Esophagus muscularis mucosa (tissue), 3 donors: Measurements from ENCODE around the gene CASTOR1.

ENCODE experiments used
- POLR2A ChIP-seq: fragments of 450-650 bp; IDR thresholded peaks from one replicate; pipeline ENCODE4 v1.6.1; 2017; ENCODE audit warnings: antibody characterized with exemption, moderate library complexity, mild to moderate bottlenecking, low read depth
- POLR2AphosphoS5 ChIP-seq, 2 donors: sonication (generic); formaldehyde crosslinking; IDR thresholded peaks; one replicate each; pipeline ENCODE4 v1.6.1; 2017; ENCODE audit warnings: antibody characterized with exemption in 2 of 2
- TF ChIP-seq, protein P1 (sequence below), 3 experiments: fragments of 200-600 bp in 2 of 3; fragments of 450-650 bp in 1 of 3; sonication (generic) in 2 of 3; IDR thresholded peaks; one replicate each; pipeline ENCODE4 v1.5.1; 2017 to 2019; ENCODE audit warnings: antibody characterized with exemption in 3 of 3, mild to moderate bottlenecking in 2 of 3, moderate library complexity in 1 of 3

DNA sequence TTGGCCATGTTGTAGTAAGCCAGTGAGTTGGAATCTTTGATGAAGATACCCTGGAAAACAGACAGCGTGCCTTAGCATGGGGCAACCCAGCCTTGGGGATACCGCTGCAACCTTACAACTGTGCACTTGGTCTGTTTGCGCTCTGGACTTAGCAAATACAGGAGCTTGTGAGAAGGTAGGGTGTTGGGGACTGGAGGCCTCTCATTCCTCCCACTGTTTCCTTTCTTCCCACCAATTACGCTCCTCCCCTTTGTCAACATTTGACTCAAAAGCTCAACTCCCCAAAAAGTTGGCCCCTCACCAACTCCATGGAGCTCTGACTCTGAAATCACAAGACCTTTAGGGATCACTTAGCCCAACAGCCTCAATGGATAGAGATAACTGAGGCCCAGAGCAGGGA lies 45.3 kb upstream of the CASTOR1 start:
- TF ChIP-seq POLR2A (no peak), POLR2AphosphoS5 (IDR thresholded peaks at IDR 0.05) (no peak)
- TF ChIP-seq, protein P1, sequence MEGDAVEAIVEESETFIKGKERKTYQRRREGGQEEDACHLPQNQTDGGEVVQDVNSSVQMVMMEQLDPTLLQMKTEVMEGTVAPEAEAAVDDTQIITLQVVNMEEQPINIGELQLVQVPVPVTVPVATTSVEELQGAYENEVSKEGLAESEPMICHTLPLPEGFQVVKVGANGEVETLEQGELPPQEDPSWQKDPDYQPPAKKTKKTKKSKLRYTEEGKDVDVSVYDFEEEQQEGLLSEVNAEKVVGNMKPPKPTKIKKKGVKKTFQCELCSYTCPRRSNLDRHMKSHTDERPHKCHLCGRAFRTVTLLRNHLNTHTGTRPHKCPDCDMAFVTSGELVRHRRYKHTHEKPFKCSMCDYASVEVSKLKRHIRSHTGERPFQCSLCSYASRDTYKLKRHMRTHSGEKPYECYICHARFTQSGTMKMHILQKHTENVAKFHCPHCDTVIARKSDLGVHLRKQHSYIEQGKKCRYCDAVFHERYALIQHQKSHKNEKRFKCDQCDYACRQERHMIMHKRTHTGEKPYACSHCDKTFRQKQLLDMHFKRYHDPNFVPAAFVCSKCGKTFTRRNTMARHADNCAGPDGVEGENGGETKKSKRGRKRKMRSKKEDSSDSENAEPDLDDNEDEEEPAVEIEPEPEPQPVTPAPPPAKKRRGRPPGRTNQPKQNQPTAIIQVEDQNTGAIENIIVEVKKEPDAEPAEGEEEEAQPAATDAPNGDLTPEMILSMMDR (IDR thresholded peaks at IDR 0.05) = no peak
